Stimulated activated CD8-positive, alpha-beta memory T cell treated with anti-CD3 and anti-CD28 coated beads, Interleukin-15, amount 100 ng/mL, for 1 hour (primary cell): Measurements from ENCODE around the gene CCDC90B.
"Not testable (repeated sequence)": the region's sequence is repeated elsewhere in the genome, so short reads cannot be mapped to it uniquely, and the experiment has no call there.

Experiments
- DNase-seq: peaks from one replicate; pipeline ENCODE4 v3.0.0-alpha.2; 2020; ENCODE audit warnings: low read depth

Gene CCDC90B

DNA sequence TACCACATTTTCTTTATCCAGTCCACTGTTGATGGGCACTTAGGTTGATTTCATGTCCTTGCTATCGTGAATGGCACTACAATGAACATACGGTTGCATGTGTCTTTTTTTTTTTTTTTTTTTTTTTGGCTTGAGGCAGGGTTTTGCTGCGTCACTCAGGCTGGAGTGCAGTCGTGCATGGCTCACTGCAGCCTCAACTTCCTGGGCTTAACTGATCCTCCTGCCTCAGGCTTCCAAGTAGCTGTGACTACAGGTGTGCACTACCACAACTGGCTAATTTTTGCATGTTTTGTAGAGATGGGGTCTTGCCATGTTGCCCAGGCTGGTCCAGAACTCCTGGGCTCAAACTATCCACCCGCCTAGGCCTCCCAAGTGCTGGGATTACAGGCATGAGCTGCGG lies 1.5 kb upstream of the CCDC90B start:
- no peak for DNase-seq

DNA sequence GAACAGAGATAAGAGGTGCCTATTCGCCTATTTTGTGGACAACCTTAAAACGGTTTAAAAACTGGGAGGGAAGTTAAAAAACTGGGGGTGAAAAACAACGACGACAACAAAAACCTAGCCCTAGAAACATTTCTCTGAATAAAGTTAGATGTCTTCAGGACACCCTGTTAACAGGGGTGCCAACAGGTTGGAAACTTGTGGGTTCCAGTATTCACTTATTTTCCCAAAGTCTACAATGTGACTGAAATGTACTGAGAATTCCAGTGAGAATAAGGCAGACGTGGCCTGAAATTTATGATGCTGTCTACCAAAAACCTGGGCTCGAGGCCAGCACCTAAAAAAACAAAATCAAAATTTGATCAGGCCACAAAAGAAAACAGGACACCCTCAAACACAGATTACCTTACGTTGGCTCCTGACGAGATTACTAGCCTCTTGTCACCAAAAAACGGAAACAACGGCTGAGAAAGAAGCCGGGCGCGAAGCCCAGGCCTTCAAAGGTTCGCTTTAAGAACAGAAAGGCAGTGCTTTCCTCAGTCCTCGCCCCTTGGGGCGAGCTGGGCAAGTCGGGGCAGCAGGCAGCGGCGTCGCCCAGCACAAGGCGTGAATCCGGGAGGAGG lies 906 bp downstream of the CCDC90B start:
- no peak for DNase-seq

DNA sequence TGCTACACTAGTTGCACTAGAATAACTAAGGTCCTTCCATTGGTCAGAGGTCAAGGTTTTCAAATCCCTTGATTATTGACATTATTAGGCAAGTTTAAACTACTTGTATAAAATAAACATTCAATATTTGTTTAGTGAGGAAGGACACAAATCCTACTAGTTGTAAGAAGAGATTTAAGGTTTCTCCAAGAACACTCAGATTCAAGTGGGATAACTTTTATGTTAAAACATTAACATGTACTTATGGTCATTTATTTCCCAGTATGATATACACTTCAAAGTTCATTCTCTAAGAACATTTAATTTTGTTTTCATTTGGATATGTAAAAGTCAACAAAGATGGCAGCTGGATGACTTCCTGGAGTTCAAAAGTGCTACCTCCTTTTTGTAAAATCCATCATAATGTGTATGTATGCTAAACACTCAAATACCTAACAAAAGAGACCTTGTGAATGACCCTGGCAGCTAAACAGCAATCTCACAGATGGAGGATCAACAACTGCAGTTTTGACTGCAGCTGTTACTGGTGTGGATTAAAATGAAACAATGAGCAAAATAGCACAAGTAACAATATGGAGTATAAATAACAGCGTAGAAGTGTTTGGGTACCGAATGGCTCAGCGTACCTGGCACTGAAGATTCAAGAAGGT lies 1.5 kb downstream of the CCDC90B start:
- DNase-seq = no peak

DNA sequence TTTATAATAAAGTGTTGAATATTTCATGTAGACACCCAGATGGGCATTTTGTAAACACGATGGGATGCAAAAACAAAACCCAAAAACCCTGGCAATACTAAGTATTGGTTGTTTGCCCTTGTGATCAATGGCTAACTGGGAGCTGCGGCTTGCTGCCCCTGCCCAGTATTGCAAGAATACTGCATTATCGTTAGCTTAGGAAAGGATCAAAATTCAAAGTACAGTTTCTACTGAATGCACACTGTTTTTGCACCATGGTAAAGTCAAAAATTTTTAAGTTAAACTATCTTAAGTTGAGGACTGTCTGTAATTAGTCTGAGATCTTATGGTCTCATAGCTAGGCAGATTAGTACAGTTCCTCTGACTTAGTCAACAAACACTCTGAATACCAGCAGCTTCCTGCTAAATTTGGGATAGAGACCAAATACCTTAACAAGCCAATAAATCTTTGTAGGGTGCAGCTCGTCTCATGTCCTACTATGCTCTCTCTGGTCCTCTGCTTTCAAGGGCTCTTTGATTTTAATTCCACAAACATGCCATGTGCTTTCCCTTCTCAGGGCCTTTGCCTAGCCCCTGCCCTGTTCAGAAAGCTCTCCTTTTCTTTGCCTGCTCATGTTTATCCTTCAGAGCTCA lies 4.0 kb downstream of the CCDC90B start:
- DNase-seq = no peak

DNA sequence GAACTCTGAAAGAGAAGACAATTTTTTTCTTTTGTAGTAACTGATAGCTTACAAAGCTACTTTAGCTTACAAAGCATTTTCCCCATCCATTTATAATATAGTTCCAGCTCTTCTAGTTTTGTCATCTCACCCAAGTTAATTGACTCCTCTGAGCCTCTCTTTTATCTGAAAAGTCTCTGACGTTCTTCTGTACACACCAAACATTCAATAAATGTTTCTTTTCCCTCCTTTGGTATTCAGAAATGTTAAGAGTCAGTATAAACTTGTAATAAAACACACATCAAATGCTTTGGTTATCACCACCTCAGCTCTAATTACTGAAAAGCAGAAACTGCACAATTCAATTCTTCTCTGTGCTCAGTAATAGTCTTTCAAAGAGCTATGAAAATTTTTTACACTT lies 5.9 kb downstream of the CCDC90B start:
- DNase-seq = no peak

DNA sequence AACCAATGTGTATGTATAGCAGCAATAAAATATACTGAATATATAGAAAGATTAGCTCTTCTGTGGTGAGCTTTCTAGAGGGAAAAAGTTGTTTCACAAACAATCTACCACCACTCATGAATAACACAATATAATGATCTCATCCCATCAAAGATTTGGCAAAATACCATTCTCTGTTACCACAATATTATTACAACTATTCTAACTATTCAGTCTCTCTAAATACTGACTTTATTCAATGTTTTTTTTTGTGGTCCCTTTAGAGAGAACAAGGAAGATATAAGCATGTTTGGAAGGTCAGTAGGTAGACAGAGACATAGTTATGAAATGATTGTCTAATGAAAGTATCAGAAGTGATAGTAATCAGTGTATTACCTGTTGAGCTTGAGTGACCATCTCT lies 7.8 kb downstream of the CCDC90B start:
- no peak for DNase-seq

DNA sequence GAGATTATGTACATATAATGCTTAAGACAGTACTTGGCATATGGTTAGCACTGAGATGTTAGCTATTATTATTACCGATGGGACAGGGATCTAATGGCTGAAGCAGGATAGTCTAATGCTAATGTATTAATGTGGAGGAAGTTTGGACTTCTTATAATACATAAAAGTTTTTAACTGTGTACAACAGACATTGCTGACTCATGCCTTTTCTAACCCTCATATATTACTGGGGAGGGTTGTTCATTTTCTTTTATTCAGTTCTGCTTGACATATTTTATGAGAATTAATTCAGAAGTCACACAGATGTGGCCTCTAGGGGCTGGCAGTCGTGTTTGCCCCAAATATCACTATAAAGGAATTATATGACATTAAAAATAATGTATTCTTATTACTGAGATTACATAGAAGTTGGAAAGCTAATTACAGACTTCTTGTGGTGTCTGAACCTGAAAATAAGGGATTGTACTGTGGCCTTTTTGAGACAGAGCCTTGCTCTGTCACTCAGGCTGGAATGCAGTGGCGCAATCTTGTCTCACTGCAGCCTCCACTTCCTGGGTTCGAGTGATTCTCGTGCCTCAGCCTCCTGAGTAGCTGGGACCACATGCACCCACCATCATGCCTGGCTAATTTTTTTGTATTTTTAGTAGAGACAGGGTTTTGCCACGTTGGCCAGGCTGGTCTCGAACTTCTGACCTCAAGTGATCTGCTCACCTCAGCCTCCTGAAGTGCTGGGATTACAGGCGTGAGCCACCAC lies 10.1 kb downstream of the CCDC90B start:
- no peak for DNase-seq

DNA sequence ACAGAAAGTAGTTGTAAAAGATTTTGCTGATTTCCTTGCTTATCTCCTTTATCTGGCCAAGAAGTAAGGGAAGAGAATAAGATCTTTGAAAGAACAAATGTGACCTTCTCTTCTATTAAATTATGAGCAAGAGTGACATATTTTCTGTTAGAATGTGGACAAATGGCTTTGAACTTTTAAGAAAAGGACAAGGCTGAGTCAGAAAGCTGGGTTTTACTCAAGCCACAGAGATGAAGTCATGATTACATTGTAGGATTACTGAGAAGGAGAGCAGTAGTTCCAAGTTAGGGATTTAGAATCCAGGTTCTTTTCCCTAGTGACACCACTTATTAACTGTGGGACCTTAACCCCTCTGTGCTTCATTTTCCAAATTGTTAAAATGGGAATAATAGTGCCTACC lies 13.5 kb downstream of the CCDC90B start:
- no peak for DNase-seq

DNA sequence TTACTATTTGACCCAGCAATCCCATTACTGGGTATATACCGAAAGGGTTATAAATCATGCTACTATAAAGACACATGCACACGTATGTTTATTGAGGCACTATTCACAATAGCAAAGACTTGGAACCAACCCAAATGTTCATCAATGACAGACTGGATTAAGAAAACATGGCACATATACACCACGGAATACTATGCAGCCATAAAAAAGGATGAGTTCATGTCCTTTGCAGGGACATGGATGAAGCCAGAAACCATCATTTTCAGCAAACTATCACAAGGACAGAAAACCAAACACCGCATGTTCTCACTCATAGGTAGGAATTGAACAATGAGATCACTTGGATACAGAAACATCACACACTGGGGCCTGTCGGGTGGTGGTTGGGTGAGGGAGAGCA lies 14.4 kb downstream of the CCDC90B start:
- not testable (repeated sequence) for DNase-seq

DNA sequence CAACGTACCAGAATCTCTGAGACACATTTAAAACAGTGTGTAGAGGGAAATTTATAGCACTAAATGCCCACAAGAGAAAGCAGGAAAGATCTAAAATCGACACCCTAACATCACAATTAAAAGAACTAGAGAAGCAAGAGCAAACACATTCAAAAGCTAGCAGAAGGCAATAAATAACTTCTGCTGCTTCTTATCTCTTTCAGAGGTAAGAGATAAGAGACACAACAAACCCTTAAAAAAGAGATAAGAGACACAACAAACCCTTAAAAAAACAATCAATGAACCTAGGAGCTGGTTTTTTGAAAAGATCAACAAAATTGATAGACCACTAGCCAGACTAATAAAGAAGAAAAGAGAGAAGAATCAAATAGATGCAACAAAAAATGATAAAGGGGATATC lies 17.1 kb downstream of the CCDC90B start:
- not testable (repeated sequence) for DNase-seq

DNA sequence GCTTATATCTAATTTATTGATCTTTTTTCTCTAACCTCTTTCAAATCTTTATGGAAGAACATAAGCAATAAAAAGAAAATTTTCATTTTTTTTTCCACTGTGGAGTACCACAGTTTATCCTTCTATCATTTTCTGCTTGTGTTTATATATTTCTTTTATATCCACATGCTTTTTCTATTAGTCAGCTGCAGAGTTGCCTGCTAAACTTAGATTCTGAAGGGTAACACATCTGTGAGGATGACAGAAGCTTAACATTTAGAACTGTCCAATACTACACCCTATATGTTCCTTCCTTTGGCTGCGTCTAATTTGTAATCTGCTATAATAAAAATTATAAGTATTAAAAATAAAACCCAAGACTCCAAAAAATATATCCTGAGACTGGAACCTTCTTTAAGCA lies 20.8 kb downstream of the CCDC90B start:
- no peak for DNase-seq

DNA sequence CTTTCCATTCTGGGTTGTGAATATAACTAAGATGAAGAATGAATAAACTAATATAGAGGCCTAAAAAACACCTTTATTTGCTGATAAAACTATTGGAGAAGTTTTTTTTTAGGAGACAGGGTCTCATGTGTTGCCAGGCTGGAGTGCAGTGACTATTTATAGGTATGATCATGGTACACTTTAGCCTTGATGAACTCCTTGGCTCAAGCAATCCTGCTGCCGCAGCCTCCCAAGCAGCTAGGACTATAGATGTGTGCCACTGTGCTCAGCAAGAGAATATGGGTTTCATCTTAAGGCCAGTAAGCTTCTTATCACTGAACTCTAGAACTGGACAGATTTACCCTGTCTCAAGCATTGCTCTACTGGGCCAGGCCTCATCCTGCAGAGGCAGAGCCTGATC lies 26.6 kb downstream of the CCDC90B start:
- no peak for DNase-seq

DNA sequence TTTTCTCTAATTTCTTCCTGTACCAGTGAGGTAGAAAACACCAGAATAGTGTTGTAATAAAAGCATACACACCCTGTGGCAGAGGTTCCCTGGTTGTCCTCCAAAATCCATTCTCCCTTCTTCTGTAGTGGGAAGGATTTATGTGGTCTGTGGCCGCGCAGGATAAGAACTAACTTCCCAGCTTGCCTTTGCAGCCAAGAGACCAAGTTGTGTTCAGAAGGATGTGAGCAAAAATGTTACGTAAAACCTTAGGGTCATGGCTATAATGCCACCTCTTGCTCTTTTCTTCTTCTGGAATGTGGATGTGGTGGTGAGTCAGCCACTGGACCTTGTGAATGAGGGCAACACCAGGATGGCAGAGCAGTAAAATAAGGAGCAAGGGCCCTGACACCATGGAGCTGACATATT lies 28.4 kb downstream of the CCDC90B start:
- no peak for DNase-seq

DNA sequence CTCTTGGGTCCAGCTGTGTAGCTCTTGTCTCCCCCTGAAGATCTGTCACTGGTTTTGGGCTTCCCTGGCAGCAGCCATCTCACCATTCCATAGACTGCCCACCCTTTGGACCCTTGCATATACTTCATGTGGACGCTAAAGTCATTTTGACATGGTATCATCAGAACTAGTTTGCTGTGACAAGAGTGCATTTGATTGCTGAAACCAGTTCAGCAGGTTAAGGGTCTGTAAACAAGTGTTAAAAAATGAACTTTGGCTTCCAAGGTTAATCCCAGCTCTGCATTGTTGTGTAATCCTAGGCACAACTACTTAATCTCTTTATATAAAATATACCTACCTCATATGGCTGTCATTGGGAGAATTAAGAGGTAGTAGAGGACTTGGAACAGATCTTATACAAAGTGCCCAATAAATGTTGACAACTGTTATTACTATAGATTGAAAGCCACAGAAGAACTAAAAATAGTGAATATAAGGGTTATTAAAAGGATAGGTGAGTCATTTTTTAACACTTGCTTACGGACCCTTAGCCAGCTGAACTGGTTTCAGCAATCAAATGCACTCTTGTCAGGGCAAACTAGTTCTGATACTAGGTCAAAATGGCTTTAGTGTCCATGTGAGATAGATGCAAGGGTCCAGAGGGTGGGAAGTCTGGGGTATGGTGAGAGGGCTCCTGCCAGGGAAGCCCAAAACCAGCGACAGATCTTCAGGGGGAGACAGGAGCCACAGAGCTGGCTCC lies 29.4 kb downstream of the CCDC90B start:
- DNase-seq = no peak

DNA sequence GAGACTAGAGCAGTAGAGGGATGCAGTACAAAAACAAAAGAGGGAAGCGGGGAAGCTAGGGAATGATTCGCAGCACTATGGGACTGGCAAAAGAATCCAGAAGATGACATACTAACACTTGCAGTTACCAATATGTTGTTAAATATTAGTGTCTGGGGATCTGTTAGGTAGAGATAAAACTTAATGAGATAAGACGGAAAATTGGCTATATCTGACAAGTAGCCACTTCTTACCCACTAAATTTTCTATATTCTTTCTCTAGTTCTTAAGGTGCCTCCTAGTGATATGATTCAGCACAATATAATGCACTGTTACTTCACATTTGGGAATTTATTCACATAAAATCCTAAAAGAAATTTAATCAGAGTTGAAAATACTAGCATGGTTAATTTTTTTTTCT lies 30.8 kb downstream of the CCDC90B start:
- DNase-seq = no peak

DNA sequence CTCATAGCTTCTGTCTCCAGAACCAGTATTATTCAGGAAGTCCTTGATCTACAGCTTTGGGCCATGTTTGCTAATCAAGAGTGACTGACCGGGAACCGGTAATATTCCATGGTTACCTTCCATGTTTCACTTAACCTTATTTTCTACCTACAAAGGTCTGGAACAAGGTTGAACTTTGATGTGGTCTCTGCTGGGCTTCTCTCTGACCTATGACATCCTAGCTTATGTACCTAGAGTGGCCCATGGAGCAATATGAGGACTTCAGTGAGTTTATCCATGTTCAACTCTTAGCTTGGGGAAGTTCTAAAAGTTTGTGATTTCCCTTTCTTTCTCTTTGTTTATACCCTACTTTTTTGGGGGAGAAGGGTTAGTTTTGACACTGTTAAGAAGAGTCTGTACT lies 33.2 kb downstream of the CCDC90B start:
- no peak for DNase-seq

DNA sequence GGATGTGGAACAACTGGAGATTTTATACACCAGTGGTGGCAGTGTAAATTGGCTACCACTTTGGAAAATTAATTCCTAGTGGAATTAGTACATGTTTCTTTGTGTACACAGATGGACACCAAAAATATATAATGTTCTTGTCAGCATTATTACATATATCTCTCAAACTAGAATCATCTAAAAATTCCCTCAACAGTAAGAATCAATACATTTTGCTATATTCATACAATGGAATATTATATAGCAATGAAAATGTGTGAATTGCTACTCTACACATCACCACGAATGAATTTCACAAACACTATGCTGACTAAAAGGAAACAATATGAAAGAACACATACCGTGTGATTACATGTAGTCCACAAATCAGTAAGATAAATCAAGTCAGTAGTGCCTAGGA lies 33.9 kb downstream of the CCDC90B start:
- no peak for DNase-seq

DNA sequence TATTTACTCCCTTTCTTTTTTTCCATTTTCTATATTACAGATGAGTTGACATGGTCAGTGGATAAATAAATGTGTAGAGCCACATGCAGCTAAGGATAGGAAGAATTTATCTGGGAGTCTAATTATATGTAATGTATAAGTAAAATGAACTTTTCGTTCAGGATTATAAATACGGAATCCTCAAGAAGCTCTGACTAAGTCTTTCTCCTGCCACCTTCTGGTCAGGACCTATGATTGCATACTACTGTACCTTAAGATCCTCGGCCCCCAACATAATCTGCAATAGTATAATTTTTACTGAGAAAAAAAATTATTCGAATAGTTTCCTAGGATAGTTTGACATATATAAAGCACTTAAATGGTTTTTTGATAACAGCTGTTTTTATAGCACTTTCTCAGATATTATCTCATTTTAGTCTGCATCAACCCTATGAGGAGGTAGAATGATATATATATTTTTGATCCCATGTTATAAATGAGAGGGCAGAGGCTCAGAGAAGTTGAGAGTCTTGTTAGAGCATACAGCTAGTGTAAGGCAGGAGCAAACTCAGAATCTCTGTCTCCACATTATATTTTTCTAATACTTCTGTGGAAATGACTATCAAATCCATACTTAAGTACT lies 36.1 kb downstream of the CCDC90B start:
- no peak for DNase-seq

DNA sequence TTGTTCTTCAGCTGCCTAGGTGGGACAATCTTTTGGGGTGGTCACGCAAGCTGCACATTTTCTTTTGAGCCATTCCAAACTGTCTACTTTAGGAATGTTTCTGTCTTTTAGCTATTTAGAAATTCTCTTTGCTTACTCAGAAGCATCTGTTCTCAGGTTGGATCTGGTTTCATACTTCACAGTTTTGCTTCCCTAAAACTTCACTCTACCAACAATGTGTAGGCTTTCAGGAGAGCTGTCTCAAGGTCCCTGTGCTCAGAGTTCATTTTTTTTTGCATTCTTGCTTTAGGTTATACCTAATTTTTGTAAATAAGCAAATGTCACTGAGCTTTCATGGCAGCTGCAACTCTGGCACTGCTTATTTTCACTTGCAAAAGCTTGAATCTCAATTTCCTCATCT lies 36.7 kb downstream of the CCDC90B start:
- DNase-seq = no peak

DNA sequence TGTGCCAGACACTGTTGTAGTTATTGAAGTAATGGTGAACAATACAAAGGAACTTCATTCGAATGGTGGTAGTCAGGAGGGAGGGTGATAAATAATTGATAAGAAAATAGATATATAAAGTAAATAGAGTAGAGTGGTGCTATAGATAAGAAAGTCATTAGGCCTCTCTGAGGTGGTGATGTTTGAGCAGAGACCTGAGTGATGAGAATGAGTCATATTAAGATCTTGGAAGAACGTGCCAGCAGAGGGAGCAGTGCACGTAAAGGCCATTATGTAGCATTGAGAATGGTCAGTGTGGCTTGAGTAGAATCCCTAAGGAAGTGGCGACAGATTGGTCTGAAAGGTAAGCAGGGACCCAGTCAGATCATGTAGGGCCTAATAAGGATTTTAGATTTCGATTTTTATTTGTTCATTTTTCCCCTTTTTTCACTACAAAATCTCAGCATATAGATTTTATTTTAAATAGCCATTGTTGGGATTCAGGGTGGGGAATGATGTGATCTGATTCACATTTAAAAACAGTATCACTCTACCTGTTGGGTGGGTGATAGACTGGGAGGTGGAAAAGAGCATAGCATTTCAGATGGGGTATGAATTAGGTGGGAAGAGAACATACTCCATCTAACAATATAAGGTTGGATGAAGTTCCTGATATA lies 44.7 kb downstream of the CCDC90B start:
- DNase-seq = no peak

DNA sequence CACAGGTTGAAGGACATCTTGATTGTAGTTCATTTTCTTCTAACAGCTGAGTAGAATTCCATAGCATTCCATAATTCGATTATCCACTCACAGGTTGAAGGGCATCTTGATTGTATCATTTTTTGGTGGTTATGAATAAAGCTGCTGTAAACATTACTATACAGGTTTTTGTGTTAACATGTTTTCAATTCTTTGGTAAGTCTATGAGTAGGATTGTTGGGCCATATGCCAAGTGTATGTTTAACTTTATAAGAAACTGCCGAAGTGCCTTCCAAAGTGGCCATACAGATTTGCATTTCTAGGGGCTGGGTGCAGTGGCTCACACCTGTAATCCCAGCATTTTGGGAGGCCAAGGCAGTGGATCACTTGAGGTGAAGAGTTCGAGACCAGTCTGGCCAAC lies 48.1 kb downstream of the CCDC90B start:
- no peak for DNase-seq
